HG03108 (cell line): Measurements from ENCODE around the gene TMEM269.

ENCODE experiments used
- ATAC-seq: cut with Tn5 transposase; IDR thresholded peaks from one replicate; pipeline ENCODE4 v1.9.1; 2021; ENCODE audit warnings: moderate library complexity; ENCODE audit not compliant: unreplicated experiment

TMEM269 gene

DNA sequence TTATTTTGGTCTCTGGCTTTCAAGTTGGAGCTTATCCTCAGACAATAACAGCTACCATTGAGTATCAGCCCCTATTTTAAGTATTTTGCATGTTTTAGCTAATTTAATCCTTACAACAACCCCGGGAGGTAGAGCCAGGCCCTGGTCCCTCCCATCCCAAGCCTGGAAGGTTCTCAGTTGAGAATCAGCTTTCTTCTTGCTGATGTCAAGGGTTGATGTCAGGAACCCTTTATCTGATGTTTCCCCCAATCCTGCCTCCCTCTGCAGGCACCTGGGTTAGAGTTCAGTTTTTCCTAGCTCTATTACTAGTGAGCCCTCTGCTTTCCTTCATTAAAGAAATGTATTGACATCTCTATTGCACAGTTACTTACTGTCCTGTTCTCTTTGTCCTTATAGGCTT, 36.0 kb downstream of the TMEM269 start:
- no peak for ATAC-seq

- no peak for ATAC-seq
Measured at GRCh38 chr1:42821690-42822089, 36.9 kb downstream of the TMEM269 start.

DNA sequence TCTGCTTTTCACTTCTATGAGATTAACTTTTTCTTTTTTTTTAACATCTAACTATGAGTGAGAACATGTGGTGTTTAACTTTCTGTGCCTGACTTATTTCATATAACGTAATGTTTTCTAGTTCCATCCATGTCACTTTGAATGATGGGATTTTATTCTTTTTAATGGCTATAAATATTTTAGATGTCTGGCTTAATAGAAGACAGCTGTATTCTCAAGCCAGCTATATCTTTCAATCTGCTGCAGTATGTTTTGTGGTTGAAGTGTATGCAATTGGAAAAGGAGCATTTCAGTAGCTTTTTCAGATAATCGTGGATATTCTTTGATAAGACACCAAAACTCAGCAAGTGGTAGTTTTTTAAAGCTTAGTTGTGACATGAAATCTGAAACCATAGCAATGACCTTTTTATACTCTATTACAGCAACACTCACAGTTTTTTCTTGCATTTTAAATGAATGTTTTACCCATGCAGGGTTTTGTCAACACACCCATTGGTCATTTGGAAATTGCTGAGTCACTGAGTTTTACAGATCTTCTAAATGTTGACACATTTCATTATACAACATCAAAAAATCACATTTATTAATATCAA, 38.1 kb downstream of the TMEM269 start:
- no peak for ATAC-seq

GRCh38 chr1:42824481-42825035, 39.8 kb downstream of the TMEM269 start:
- ATAC-seq: no peak

DNA sequence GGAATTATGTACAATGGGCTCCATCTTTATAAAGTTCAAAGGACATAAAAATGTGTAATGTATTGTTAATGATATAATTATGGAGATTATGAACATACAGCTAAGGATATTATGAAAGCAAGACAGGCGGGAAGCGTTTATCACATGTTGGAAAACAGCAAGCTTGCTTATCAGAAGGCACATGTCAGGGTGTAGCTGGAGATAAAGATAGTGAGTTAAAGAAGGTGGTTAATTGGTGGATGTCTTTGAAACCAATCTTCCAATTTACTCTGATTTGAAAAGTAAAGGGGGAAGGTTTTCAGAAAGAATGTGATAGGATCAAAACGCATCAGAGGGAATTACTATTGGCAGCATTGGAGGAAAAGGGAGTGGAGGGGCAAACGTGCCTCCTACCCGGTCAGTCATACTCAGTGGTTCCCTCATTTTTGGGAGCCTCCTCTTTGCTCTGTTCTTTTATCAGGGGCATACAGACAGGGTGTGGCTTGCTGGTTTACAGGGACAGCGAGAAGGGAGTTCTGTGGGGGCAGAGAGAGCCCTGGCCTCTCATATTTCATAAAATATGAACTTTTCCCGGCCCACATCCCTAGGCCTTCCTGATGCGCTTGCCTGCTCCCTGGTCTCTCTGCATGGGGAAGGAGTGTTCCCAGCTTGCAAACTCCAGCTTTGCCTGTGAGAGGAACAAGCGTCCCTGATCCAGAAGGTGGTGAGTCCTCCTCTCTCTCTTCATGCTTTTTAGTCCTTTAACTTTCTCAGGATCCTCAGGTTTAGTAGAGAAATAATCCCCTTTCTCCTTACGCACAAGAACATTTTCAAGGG, 40.5 kb downstream of the TMEM269 start:
- ATAC-seq: no peak

DNA sequence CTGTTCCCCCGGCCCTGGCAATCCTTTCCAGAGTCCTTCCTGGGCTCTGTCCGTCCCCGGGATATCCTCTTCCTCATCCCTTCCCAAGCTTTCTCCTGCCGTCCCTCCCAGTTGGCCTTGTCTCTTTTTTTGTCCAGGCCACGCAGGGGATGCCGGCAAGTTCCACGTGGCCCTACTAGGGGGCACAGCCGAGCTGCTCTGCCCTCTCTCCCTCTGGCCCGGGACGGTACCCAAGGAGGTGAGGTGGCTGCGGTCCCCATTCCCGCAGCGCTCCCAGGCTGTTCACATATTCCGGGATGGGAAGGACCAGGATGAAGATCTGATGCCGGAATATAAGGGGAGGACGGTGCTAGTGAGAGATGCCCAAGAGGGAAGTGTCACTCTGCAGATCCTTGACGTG, 45.8 kb downstream of the TMEM269 start:
- ATAC-seq: no peak

GRCh38 chr1:42831273-42831672, 46.5 kb downstream of the TMEM269 start:
- ATAC-seq: no peak

GRCh38 chr1:42832641-42833240, 48.0 kb downstream of the TMEM269 start:
- no peak for ATAC-seq

- ATAC-seq: no peak
Measured at GRCh38 chr1:42833981-42834380, 49.2 kb downstream of the TMEM269 start.

GRCh38 chr1:42834803-42835202, 50.0 kb downstream of the TMEM269 start:
- no peak for ATAC-seq

DNA sequence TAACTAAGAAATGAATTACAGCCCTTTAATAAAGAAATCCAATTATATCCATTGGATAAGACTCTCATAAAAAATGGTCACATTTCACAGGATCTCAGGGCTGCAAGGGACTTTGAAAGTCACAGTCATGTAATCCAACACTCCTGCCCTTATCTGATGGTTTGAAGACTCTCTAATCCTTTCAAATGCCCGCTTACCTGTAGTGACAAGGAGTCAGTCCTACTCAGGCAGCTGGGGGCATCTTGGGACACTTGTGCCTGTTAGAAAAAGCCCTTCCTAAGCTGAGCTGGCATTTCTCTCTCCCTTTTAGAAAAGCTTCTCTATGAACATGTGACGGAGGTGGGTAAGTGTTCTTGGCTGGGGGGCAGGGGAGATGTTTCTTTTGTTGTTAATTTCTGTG, 50.6 kb downstream of the TMEM269 start:
- no peak for ATAC-seq

- no peak for ATAC-seq
Measured at GRCh38 chr1:42837709-42838108, 52.9 kb downstream of the TMEM269 start.

DNA sequence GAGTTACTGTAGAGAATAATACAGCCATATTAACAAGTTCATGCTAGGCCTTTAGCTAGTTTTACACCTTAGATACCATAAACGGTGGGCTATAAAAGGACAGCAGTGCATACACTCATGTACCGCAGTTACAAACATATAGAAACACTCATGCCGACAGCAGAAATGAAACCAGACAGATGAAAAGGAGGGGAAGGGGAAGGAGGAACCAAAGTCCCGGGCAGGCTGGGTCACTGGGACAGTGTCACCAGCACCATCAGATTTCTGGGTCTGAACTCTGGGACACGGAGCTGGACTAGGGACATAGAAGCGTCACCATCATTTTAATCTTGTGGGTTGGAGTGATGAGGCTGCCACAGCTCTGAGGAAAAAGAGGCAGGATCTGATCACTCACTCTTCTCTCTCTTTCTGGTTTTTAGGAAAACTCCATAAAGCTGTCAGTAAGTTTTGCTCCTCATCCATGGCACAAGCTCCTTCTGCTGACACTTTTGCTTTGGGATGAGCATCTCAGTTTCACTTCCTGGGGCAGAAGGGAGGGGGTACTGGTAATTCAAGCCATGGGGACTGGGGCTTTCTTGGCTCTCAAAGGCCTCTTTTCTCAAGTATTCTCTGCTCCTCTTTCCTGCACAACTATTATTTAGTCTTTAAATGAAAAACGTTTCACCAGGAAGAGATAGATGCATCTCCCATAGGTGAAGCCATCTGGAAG, 53.8 kb downstream of the TMEM269 start:
- no peak for ATAC-seq

DNA sequence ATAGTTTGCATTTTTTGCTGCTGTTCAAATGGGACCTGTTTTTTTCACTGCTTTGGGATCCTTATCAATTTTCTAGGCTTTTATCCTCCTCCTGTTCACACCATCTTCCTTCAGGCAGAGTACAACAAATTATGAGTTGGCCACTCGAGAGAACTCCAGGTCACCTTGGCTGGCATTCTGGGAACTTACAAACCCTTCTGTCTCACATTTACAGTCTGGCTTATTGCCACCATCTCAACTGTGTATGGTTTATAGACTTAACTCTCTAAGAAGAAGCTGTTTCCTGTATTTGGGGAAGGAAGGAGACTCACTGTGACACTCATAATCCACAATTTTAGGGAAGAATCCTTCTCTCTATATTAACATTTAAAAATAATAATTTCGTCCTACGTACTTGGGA, 56.2 kb downstream of the TMEM269 start:
- no peak for ATAC-seq

- ATAC-seq: no peak
Measured at GRCh38 chr1:42841440-42842147, 56.8 kb downstream of the TMEM269 start.

DNA sequence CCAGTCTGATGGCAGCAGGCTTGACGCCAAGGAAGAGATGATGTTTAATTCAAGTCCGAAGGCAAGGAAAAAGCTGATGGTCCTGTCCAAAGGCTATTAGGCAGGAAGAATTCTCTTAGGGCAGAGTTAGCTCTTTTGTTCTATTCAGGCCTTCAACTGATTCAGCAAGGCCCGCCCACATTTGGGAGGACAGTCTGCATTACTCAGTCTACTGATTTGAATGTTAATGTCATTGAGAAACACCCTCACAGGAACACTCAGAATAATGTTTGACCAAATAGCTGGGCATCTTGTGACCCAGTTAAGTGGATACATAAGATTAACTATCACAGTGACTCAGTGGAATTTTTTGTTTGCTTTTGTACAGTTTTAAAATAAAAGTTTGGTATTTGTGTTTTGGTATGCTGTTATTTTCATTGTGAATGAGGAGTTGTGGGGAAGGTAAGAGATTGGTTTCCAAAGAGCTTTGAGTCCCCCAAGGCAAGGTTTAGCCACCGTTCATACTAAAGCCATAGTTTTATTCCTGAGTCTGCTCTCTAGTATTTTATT, 59.9 kb downstream of the TMEM269 start:
- ATAC-seq: no peak

DNA sequence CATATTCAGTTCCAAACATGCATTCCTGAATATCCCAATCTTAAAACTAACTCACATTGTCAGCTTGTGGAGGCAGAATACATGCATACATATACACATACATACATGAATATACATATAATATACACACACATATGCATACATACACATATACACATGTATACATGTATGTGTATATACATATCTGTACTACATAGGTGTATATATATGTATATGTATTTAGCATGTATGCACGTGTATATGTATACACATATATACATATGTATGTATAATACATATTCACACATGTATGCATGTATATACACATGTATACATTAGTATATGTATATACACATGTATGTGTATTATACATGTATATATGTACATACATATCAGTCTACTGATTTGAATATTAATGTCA, 60.4 kb downstream of the TMEM269 start:
- ATAC-seq: no peak

DNA sequence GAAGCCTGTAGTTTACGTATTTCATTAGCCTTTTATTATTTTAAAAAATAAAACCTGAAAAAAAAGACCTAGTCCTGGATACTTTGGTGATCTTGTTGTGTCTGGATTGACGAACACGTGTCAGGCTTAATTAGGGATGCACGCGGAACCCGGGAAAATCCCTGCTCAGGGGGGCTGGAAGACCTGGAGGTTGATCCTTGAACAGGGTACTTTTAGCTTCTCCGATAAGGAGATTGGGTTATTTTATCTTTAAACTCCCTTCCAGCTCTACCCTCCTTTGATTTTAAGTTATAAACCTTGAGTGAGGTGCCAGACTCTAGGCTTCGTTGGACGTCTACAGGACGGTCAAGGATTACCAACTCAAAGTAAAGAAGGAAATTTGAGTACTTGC, 61.1 kb downstream of the TMEM269 start:
- ATAC-seq: no peak

GRCh38 chr1:42846257-42847110, 61.7 kb downstream of the TMEM269 start, which contains the start of gene ZNF691:
Gene ZNF691 (plus strand): TSS chr1:42846613. CDS start chr1:42849659, 3,046 bp downstream.
- peak; percentile 89 for ATAC-seq
